Hepatocyte (in vitro differentiated cells): ENCODE measurements around the gene PCYT2. TPM values are rescaled to one million over a fixed set of nuclear protein-coding genes. Genes with fewer than 3 reads are reported as not detected.

ENCODE experiments used
- DNase-seq: peaks from one replicate; pipeline ENCODE4 v3.0.0-alpha.2; 2016; ENCODE audit warnings: low spot score
- H2AFZ ChIP-seq: fragments of 200-600 bp; sonication (generic); 2 replicates; pipeline ENCODE4 v1.6.0; 2016; ENCODE audit warnings: antibody characterized with exemption, mild to moderate bottlenecking
- H3K27ac ChIP-seq: fragments of 200-600 bp; sonication (generic); 2 replicates; pipeline ENCODE4 v1.5.1; 2016; ENCODE audit warnings: mild to moderate bottlenecking
- H3K27me3 ChIP-seq: fragments of 200-600 bp; sonication (generic); 2 replicates; pipeline ENCODE4 v1.6.1; 2016
- H3K36me3 ChIP-seq: fragments of 200-600 bp; sonication (generic); replicated peaks from 2 replicates; pipeline ENCODE4 v1.5.1; 2016; ENCODE audit warnings: low read depth; ENCODE audit not compliant: insufficient read depth
- H3K4me1 ChIP-seq: fragments of 200-600 bp; sonication (generic); 2 replicates; pipeline ENCODE4 v1.5.1; 2016; ENCODE audit warnings: mild to moderate bottlenecking, moderate library complexity; ENCODE audit not compliant: insufficient read depth
- H3K4me2 ChIP-seq: fragments of 200-600 bp; sonication (generic); 2 replicates; pipeline ENCODE4 v1.6.0; 2016
- H3K4me3 ChIP-seq: fragments of 200-600 bp; sonication (generic); 2 replicates; pipeline ENCODE4 v1.5.1; 2016; ENCODE audit warnings: mild to moderate bottlenecking
- H3K79me2 ChIP-seq: fragments of 200-600 bp; sonication (generic); 2 replicates; pipeline ENCODE4 v1.6.0; 2017; ENCODE audit warnings: mild to moderate bottlenecking
- H3K9me2 ChIP-seq: fragments of 200-600 bp; sonication (generic); replicated peaks from 2 replicates; pipeline ENCODE4 v1.6.0; 2017; ENCODE audit warnings: mild to moderate bottlenecking; ENCODE audit not compliant: insufficient read depth
- H3K9me3 ChIP-seq: fragments of 200-600 bp; sonication (generic); 2 replicates; pipeline ENCODE4 v1.5.1; 2016; ENCODE audit warnings: low read depth, mild to moderate bottlenecking
- H4K20me1 ChIP-seq: fragments of 200-600 bp; sonication (generic); 2 replicates; pipeline ENCODE4 v1.6.0; 2016; ENCODE audit warnings: mild to moderate bottlenecking; ENCODE audit not compliant: insufficient read depth, poor library complexity, severe bottlenecking
- EZH2 ChIP-seq: fragments of 200-600 bp; sonication (generic); IDR thresholded peaks from 2 replicates; pipeline ENCODE4 v1.6.1; 2016; ENCODE audit warnings: antibody characterized with exemption, mild to moderate bottlenecking, borderline replicate concordance
- EZH2phosphoT487 ChIP-seq: fragments of 200-600 bp; sonication (generic); IDR thresholded peaks from one replicate; pipeline ENCODE4 v1.6.1; 2018; ENCODE audit warnings: antibody characterized with exemption, mild to moderate bottlenecking, low read depth, moderate library complexity; ENCODE audit not compliant: unreplicated experiment, severe bottlenecking
- WGBS: methylation state at CpG from one replicate; pipeline ENCODE4 v1.1.6; 2016; ENCODE audit warnings: low lambda C conversion rate; ENCODE audit errors: missing lambda C conversion rate; 5-methylcytosine and 5-hydroxymethylcytosine counted together
- polyA plus RNA-seq: library from polyadenylated mRNA; unstranded; fragments of >200 nt; fragmentation: Nextera tagmentation; extraction: Ambion mirVana; gene quantifications from 2 replicates; pipeline ENCODE4 v1.2.1, GENCODE V29; 2016
- total RNA-seq: library from RNA; depleted of rRNA; stranded (reverse); fragments of >200 nt; gene quantifications from 2 replicates; pipeline ENCODE4 v1.2.3, GENCODE V29; 2014
- TF ChIP-seq, protein P1 (sequence below): fragments of 200-600 bp; sonication (generic); IDR thresholded peaks from 2 replicates; pipeline ENCODE4 v1.5.1; 2016; ENCODE audit warnings: antibody characterized with exemption, mild to moderate bottlenecking; ENCODE audit not compliant: poor library complexity

PCYT2 gene
- total and polyA plus RNA-seq, 2 experiments from 2014 or later: 84.7 to 126 TPM

DNA sequence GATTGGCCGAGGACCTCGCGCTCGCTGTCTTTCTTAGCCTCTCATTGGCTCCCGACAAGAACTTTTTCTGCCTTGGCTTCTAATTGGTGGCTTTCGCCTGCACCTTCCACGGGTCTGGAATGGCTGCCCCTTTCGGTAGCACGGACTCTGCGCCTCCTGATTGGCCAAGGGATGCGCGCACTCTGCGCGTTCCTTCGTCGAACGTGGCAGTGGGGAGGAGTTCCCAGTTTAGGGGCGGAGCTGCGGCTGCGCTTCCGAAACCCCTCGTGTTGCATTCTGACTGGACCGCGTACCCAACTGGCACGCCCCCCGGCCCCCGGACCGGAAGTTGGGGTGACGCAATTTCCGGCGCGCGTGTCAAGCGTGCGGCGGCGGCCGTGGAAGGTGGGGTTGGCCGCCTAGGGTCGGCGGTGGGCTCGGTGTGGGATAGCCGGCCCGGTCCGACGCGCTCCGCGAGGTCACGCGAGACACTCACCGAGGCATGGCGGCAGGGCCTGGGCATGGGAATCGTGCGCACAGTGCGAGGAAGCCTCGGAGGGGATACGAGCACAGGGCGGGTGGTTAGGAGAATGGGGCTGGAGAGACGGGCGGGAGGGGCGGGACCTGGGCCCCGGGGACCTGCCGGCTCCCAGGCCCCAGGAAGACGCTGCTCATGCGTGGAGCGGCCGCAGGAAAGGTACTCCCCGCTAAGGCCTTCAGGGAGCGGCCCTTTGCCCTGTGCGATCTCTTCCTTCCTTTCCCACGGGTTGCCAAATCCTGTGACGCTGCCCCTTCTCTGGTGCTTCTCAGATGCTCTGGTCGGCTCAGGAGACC lies 50.2 kb downstream of the PCYT2 start:
- Histone ChIP-seq H3K36me3 (no peaks in the 10 kb centered on the region), H2AFZ (peak overlapping the region; percentile 12), H3K4me2 (peak overlapping the region; percentile 96), H3K27ac (peak overlapping the region; percentile 91), H3K27me3 (no peaks in the 10 kb centered on the region), H3K9me2 (no peaks in the 10 kb centered on the region), H4K20me1 (peaks cover 44% of the 10 kb centered on the region), H3K79me2 (peaks cover 89% of the 10 kb centered on the region), H3K4me3 (peak overlapping the region; percentile 2), H3K4me1 (peaks cover 29% of the 10 kb centered on the region), H3K9me3 (no peaks in the 10 kb centered on the region)
- TF ChIP-seq, protein P1, sequence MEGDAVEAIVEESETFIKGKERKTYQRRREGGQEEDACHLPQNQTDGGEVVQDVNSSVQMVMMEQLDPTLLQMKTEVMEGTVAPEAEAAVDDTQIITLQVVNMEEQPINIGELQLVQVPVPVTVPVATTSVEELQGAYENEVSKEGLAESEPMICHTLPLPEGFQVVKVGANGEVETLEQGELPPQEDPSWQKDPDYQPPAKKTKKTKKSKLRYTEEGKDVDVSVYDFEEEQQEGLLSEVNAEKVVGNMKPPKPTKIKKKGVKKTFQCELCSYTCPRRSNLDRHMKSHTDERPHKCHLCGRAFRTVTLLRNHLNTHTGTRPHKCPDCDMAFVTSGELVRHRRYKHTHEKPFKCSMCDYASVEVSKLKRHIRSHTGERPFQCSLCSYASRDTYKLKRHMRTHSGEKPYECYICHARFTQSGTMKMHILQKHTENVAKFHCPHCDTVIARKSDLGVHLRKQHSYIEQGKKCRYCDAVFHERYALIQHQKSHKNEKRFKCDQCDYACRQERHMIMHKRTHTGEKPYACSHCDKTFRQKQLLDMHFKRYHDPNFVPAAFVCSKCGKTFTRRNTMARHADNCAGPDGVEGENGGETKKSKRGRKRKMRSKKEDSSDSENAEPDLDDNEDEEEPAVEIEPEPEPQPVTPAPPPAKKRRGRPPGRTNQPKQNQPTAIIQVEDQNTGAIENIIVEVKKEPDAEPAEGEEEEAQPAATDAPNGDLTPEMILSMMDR: no peak
- TF ChIP-seq EZH2phosphoT487 (no peak), EZH2 (no peak)
- WGBS: under 1% methylated on average over 69 of the region's 74 CpGs
- peak; percentile 100 for DNase-seq

DNA sequence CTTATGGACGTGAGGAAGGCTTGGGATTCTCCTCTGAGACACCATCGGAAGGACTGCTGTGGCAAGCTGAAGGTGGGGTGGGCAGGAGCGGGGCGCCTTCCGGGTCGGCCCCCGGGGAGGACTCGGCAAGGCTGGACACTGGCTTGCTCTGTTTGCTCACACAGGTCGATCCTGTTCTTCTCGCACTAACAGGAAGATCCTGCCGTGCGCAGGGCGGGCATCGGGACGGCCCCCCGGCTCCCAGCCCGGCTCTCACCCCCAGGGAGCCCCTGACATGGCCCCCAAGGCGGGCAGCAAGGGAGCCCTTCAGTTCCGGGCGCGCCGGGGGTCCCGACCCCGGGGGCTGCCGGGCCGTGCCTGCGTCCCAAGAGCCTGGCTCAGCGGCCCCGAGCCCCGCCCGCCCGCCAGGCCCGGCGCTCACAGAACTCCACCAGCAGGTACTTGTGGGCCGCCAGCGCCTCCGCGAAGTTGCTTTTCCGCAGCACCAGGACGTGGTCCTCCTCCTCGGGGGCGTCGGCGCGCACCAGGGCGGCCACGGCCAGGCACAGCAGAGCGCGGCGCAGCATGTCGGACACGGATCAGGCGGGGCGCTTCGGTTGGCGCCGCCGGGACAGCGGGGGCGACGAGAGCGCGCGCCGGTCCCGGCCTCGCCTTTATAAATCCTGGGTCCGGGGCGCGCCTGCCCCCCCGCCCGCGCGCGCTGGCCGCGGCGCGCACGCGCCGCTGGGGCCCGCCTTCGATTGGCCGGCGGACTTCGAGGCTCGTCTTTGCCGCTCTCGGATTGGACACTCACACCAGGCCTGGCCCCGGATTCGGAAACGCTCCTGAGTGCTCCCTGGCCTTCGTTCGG lies 51.1 kb downstream of the PCYT2 start, which contains the start of gene P4HB:
Gene P4HB (minus strand): TSS at position 630 of the 850 bp plus-strand sequence. CDS start 64 bp downstream, at position 566.
- no peaks in the 10 kb centered on the region for H3K36me3 ChIP-seq
- TF ChIP-seq EZH2 (no peak), EZH2phosphoT487 (no peak)
- TF ChIP-seq, protein P1: no peak
- 1% methylated on average over 52 of the region's 95 CpGs for WGBS

DNA sequence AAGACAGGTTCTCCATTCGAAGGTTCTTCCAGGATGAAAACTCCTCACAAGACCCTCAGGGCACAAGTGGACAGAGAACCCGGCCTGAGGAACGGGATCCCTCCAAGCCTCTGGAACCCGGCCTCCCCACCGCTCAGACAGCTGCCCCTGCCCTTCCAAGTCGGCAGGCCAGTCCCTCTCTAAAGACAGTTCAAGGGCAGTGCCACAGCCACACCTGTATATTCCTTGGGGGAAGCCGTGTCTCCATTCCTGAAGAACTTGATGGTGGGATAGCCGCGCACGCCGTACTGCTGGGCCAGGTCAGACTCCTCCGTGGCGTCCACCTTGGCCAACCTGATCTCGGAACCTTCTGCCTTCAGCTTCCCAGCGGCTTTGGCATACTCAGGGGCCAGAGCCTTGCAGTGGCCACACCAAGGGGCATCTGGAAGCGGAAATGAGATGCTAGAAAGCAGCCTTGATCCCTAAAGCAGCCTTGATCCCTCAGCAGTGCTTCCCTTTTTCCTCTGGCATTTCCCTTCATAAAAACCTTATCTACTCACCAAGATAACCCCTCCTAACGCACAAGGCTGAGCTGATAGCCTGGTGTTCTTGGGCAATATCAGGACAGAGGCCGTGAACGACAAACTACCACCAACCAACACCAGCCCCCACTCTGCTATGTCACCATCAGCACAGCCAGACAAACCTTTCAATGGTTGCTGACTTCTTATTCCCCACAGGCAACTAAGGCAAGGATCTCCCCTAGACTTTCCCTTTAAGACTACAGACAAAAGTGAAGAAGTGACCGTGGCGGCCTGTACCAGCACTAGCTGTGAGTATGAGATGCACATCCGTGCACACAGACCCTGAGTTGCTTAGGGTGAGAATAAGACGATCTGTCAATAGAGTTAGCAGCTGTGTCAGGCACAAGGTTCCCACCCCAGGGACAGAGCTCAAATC lies 52.0 kb downstream of the PCYT2 start:
- TF ChIP-seq, protein P1: no peak
- TF ChIP-seq EZH2 (no peak), EZH2phosphoT487 (no peak)
- no peaks in the 10 kb centered on the region for H3K36me3 ChIP-seq
- H4K20me1 ChIP-seq: peaks cover 45% of the 10 kb centered on the region
- peak overlapping the region; percentile 97 for H3K4me3 ChIP-seq
- peaks cover 27% of the 10 kb centered on the region for H3K4me1 ChIP-seq
- no peaks in the 10 kb centered on the region for H3K9me2 ChIP-seq
- peaks cover 87% of the 10 kb centered on the region for H3K79me2 ChIP-seq
- DNase-seq: no peak
- no peaks in the 10 kb centered on the region for H3K27me3 ChIP-seq
- H3K4me2 ChIP-seq: peak overlapping the region; percentile 85
- H3K27ac ChIP-seq: peak overlapping the region; percentile 90
- H3K9me3 ChIP-seq: no peaks in the 10 kb centered on the region
- WGBS: 54% methylated on average over 23 of the region's 23 CpGs
- no peak overlapping the region for H2AFZ ChIP-seq

More for the DNA sequence above, 51.1 kb downstream of the PCYT2 start, which contains the start of gene P4HB:
- H3K4me3 ChIP-seq: peak within 1 kb of the TSS; percentile 97
- H3K4me1 ChIP-seq: peaks cover 27% of the 10 kb centered on the region
- H3K27ac ChIP-seq: peak within 1 kb of the TSS; percentile 91
- H3K9me3 ChIP-seq: no peaks in the 10 kb centered on the region
- no peak for DNase-seq
- peak within 1 kb of the TSS; percentile 12 for H2AFZ ChIP-seq
- no peaks in the 10 kb centered on the region for H3K9me2 ChIP-seq
- H3K79me2 ChIP-seq: peaks cover 88% of the 10 kb centered on the region
- peak within 1 kb of the TSS; percentile 96 for H3K4me2 ChIP-seq
- H4K20me1 ChIP-seq: peaks cover 42% of the 10 kb centered on the region
- H3K27me3 ChIP-seq: no peaks in the 10 kb centered on the region
